A673 (cell line): ENCODE data around the gene EFCAB6. TPM values are rescaled to one million over a fixed set of nuclear protein-coding genes. Genes with fewer than 3 reads are reported as not detected.

Experiments used
- BruUV-seq: library from RNA; stranded (reverse); fragments of 400-500 nt; replicated peaks from 2 replicates; lab custom pipeline; 2021; lab: Mats Ljungman, UMichigan
- CTCF ChIA-PET: fragments of 300-600 bp; sonication (Branson Sonifier 250); formaldehyde crosslinking; loops from one replicate; lab custom pipeline; 2022; ENCODE audit warnings: antibody characterized with exemption; lab: Charles Lee
- POLR2A ChIA-PET: fragments of 300-600 bp; sonication (Branson Sonifier 250); formaldehyde crosslinking; loops from one replicate; lab custom pipeline; 2022; ENCODE audit warnings: antibody characterized with exemption; ENCODE audit not compliant: low non-redundant PET; lab: Charles Lee
- DNase-seq: peaks from one replicate; pipeline ENCODE4 v3.0.0-alpha.2; 2015; ENCODE audit warnings: low spot score
- H3K27ac ChIP-seq: fragments of 200-600 bp; sonication (generic); 2 replicates; pipeline ENCODE4 v1.5.1; 2016; ENCODE audit warnings: mixed run types, low read depth, mild to moderate bottlenecking, mixed read lengths, antibody characterized with exemption, low read length; ENCODE audit not compliant: poor library complexity, severe bottlenecking
- H3K27me3 ChIP-seq: fragments of 200-600 bp; sonication (generic); replicated peaks from 2 replicates; pipeline ENCODE4 v1.6.1; 2017; ENCODE audit warnings: mixed run types, low read depth, mild to moderate bottlenecking, mixed read lengths, antibody characterized with exemption, low read length; ENCODE audit not compliant: insufficient read depth, poor library complexity
- H3K36me3 ChIP-seq: fragments of 200-600 bp; sonication (generic); 2 replicates; pipeline ENCODE4 v1.6.1; 2016; ENCODE audit warnings: mixed run types, mild to moderate bottlenecking, mixed read lengths, antibody characterized with exemption, low read length; ENCODE audit not compliant: insufficient read depth, poor library complexity, severe bottlenecking
- H3K4me1 ChIP-seq: fragments of 200-600 bp; sonication (generic); 2 replicates; pipeline ENCODE4 v1.6.1; 2017; ENCODE audit warnings: mixed run types, mild to moderate bottlenecking, mixed read lengths, antibody characterized with exemption, low read length; ENCODE audit not compliant: insufficient read depth, poor library complexity, severe bottlenecking
- H3K4me3 ChIP-seq: fragments of 200-600 bp; sonication (generic); 2 replicates; pipeline ENCODE4 v1.5.1; 2016; ENCODE audit warnings: low read depth, mixed run types, mild to moderate bottlenecking, mixed read lengths, low read length; ENCODE audit not compliant: poor library complexity, severe bottlenecking
- H3K9me3 ChIP-seq: fragments of 200-600 bp; sonication (generic); 2 replicates; pipeline ENCODE4 v1.6.1; 2016; ENCODE audit warnings: mixed run types, low read depth, mild to moderate bottlenecking, mixed read lengths, antibody characterized with exemption, low read length; ENCODE audit not compliant: poor library complexity, severe bottlenecking
- CTCF ChIP-seq: fragments of 300-800, 200-600 bp; sonication (generic); conservative IDR thresholded peaks from 2 replicates; pipeline ENCODE4 v1.5.1; 2017; ENCODE audit warnings: low read depth, mild to moderate bottlenecking, antibody characterized with exemption, low read length, moderate library complexity, mixed read lengths
- EZH2 ChIP-seq: fragments of 200-600 bp; sonication (generic); IDR thresholded peaks from 2 replicates; pipeline ENCODE4 v1.6.1; 2017; ENCODE audit warnings: borderline replicate concordance, low read depth, mild to moderate bottlenecking, mixed read lengths, antibody characterized with exemption, low read length; ENCODE audit not compliant: poor library complexity, severe bottlenecking
- intact Hi-C: fragments of 100-400 bp; cut with micrococcal nuclease; formaldehyde crosslinking; loops from one replicate; pipeline ENCODE4 v1.10.0; 2022; ENCODE audit not compliant: unreplicated experiment
- total RNA-seq: library from RNA; stranded (reverse); gene quantifications from 2 replicates; pipeline ENCODE4 v1.2.3, GENCODE V29; 2021

Gene EFCAB6
- total RNA-seq, 1 experiment from 2014 or later = 0.41 TPM

- TF ChIP-seq CTCF (no peak), EZH2 (no peak)
- CTCF ChIA-PET = no interaction called here
- intact Hi-C loops = no loop called here
- no peaks in the 10 kb centered on the region for H3K27me3 ChIP-seq
- peak; percentile 15 for DNase-seq
- no peaks in the 10 kb centered on the region for H3K9me3 ChIP-seq
- peaks cover 13% of the 10 kb centered on the region for H3K4me1 ChIP-seq
- H3K4me3 ChIP-seq = no peak overlapping the region
- POLR2A ChIA-PET = no interaction called here
- no peak overlapping the region for H3K27ac ChIP-seq
- no peaks in the 10 kb centered on the region for H3K36me3 ChIP-seq
- BruUV-seq = no TSS peak
Observed at GRCh38 chr22:43571181-43571580, 240.9 kb downstream of the EFCAB6 start.

- Histone ChIP-seq H3K4me3 (no peak overlapping the region), H3K27ac (no peak overlapping the region), H3K36me3 (no peaks in the 10 kb centered on the region), H3K4me1 (peaks cover 13% of the 10 kb centered on the region), H3K9me3 (no peaks in the 10 kb centered on the region), H3K27me3 (no peaks in the 10 kb centered on the region)
- ChIA-PET POLR2A (no interaction called here), CTCF (no interaction called here)
- BruUV-seq = no TSS peak
- DNase-seq = no peak
- intact Hi-C loops = no loop called here
- TF ChIP-seq CTCF = no peak
- TF ChIP-seq EZH2 = no peak
Observed at GRCh38 chr22:43570531-43571165, 241.5 kb downstream of the EFCAB6 start.

GRCh38 chr22:43569111-43569510, 243.0 kb downstream of the EFCAB6 start:
- no peaks in the 10 kb centered on the region for H3K9me3 ChIP-seq
- no peak for DNase-seq
- no TSS peak for BruUV-seq
- POLR2A ChIA-PET = no interaction called here
- no peak overlapping the region for H3K4me3 ChIP-seq
- CTCF ChIA-PET = no interaction called here
- H3K27me3 ChIP-seq = no peaks in the 10 kb centered on the region
- peaks cover 13% of the 10 kb centered on the region for H3K4me1 ChIP-seq
- intact Hi-C loops = no loop called here
- H3K36me3 ChIP-seq = no peaks in the 10 kb centered on the region
- no peak overlapping the region for H3K27ac ChIP-seq
- TF ChIP-seq EZH2 = no peak
- no peak for TF ChIP-seq CTCF
